Naive B cell (primary cell): Measurements from ENCODE around the gene IGBP1. TPM values are rescaled to one million over a fixed set of nuclear protein-coding genes. Genes with fewer than 3 reads are reported as not detected.
"Not testable (repeated sequence)": the region's sequence is repeated elsewhere in the genome, so short reads cannot be mapped to it uniquely, and the experiment has no call there.

Source experiments
- ATAC-seq, 2 donors: fragments of 150-1000 bp; cut with Tn5 transposase; 2 replicates each; pipeline ENCODE4 v1.10.0; 2021; ENCODE audit warnings: low read depth in 2 of 2, mild to moderate bottlenecking in 2 of 2, moderate library complexity in 2 of 2
- DNase-seq: peaks from one replicate; pipeline ENCODE4 v3.0.0; 2022
- H3K27ac Mint-ChIP-seq, 6 donors: one replicate each; pipeline ENCODE4 v1.8.0; 2020 to 2022; ENCODE audit warnings: mild to moderate bottlenecking in 6 of 6, mixed read lengths in 6 of 6, moderate library complexity in 5 of 6, inconsistent platforms in 2 of 6
- H3K27me3 Mint-ChIP-seq, 3 donors: one replicate each; pipeline ENCODE4 v1.8.0; 2021 to 2022; ENCODE audit warnings: mixed read lengths in 3 of 3, mild to moderate bottlenecking in 1 of 3
- H3K36me3 Mint-ChIP-seq, 2 donors: one replicate each; pipeline ENCODE4 v1.8.0; 2020 to 2022; ENCODE audit warnings: mixed read lengths in 2 of 2, inconsistent platforms in 1 of 2, mild to moderate bottlenecking in 1 of 2
- H3K4me1 Mint-ChIP-seq, 3 donors: one replicate each; pipeline ENCODE4 v1.8.0; 2020 to 2022; ENCODE audit warnings: mixed read lengths in 3 of 3, inconsistent platforms in 1 of 3, mild to moderate bottlenecking in 1 of 3, moderate library complexity in 1 of 3
- H3K4me3 Mint-ChIP-seq, 8 donors: one replicate each; pipeline ENCODE4 v1.8.0; 2020 to 2022; ENCODE audit warnings: mild to moderate bottlenecking in 8 of 8, mixed read lengths in 8 of 8, moderate library complexity in 8 of 8, inconsistent platforms in 2 of 8
- H3K9me3 Mint-ChIP-seq, 7 donors: one replicate each; pipeline ENCODE4 v1.8.0; 2020 to 2022; ENCODE audit warnings: mixed read lengths in 7 of 7, mild to moderate bottlenecking in 5 of 7, inconsistent platforms in 2 of 7, moderate library complexity in 1 of 7
- polyA plus RNA-seq, 6 donors: library from polyadenylated mRNA; unstranded; fragments of 300-500 nt; fragmentation: Illumina TruSeq; gene quantifications; one replicate each; pipeline ENCODE4 v1.2.3, GENCODE V29; 2021; ENCODE audit warnings: low read depth in 6 of 6

IGBP1 gene
- polyA plus RNA-seq = 10 to 100 TPM; 54.2 to 80.6 (median 61.8) TPM

- peak within 1 kb of the TSS; percentile 95 to 100 (median 98) for H3K27ac Mint-ChIP-seq
- DNase-seq = peak; percentile 78
Measured at GRCh38 chrX:70133303-70134115, at the start of gene IGBP1. Gene IGBP1 (plus strand): TSS chrX:70133447. CDS start chrX:70133948, 501 bp downstream.

GRCh38 chrX:70084592-70085240 is 48.5 kb upstream of the IGBP1 start:
- H3K9me3 Mint-ChIP-seq = no peaks in the 10 kb centered on the region
- H3K27ac Mint-ChIP-seq = peak overlapping the region in 1 of 6 donors; percentile 34
- H3K4me3 Mint-ChIP-seq = no peak overlapping the region
- ATAC-seq (no peak), DNase-seq (no peak)
- peaks cover 0 to 7% (median 0%) of the 10 kb centered on the region in 3 donors for H3K27me3 Mint-ChIP-seq
- H3K4me1 Mint-ChIP-seq = no peaks in the 10 kb centered on the region
- H3K36me3 Mint-ChIP-seq = no peaks in the 10 kb centered on the region

More at GRCh38 chrX:70133303-70134115, at the start of gene IGBP1:
- peak; percentile 81 to 82 for ATAC-seq
- Mint-ChIP-seq H3K4me1 (peaks cover 7 to 25% (median 23%) of the 10 kb centered on the region in 3 donors), H3K36me3 (no peaks in the 10 kb centered on the region), H3K9me3 (peaks cover 0 to 2% (median 0%) of the 10 kb centered on the region in 7 donors), H3K4me3 (peak within 1 kb of the TSS; percentile 93 to 99 (median 96)), H3K27me3 (no peaks in the 10 kb centered on the region)

GRCh38 chrX:70087857-70088630 is 45.2 kb upstream of the IGBP1 start:
- Mint-ChIP-seq H3K4me3 (no peak overlapping the region), H3K4me1 (no peaks in the 10 kb centered on the region), H3K9me3 (no peaks in the 10 kb centered on the region), H3K27ac (no peak overlapping the region), H3K36me3 (no peaks in the 10 kb centered on the region), H3K27me3 (peaks cover 0 to 10% (median 5%) of the 10 kb centered on the region in 3 donors)
- ATAC-seq = no peak
- DNase-seq = no peak

- H3K4me1 Mint-ChIP-seq = no peaks in the 10 kb centered on the region
- DNase-seq (no peak), ATAC-seq (no peak)
- H3K27ac Mint-ChIP-seq = peak overlapping the region in 1 of 6 donors; percentile 7
- H3K4me3 Mint-ChIP-seq = peak overlapping the region in 1 of 8 donors; percentile 9
- peaks cover 0 to 10% (median 5%) of the 10 kb centered on the region in 3 donors for H3K27me3 Mint-ChIP-seq
- no peaks in the 10 kb centered on the region for H3K36me3 Mint-ChIP-seq
- no peaks in the 10 kb centered on the region for H3K9me3 Mint-ChIP-seq
Measured at GRCh38 chrX:70088751-70089150, 44.5 kb upstream of the IGBP1 start.

GRCh38 chrX:70089604-70090297 is 43.5 kb upstream of the IGBP1 start:
- H3K4me3 Mint-ChIP-seq = no peak overlapping the region
- ATAC-seq = no peak
- no peak overlapping the region for H3K27ac Mint-ChIP-seq
- H3K36me3 Mint-ChIP-seq = no peaks in the 10 kb centered on the region
- H3K9me3 Mint-ChIP-seq = no peaks in the 10 kb centered on the region
- DNase-seq = no peak
- H3K27me3 Mint-ChIP-seq = peaks cover 0 to 10% (median 5%) of the 10 kb centered on the region in 3 donors
- no peaks in the 10 kb centered on the region for H3K4me1 Mint-ChIP-seq

- no peaks in the 10 kb centered on the region for H3K36me3 Mint-ChIP-seq
- no peaks in the 10 kb centered on the region for H3K9me3 Mint-ChIP-seq
- H3K27ac Mint-ChIP-seq = no peak overlapping the region
- no peak overlapping the region for H3K4me3 Mint-ChIP-seq
- no peak for DNase-seq
- H3K4me1 Mint-ChIP-seq = no peaks in the 10 kb centered on the region
- peaks cover 5 to 19% (median 6%) of the 10 kb centered on the region in 3 donors for H3K27me3 Mint-ChIP-seq
- no peak for ATAC-seq
Measured at GRCh38 chrX:70092247-70092646, 41.0 kb upstream of the IGBP1 start.

- H3K9me3 Mint-ChIP-seq = peaks cover 0 to 6% (median 0%) of the 10 kb centered on the region in 7 donors
- no peaks in the 10 kb centered on the region for H3K4me1 Mint-ChIP-seq
- H3K36me3 Mint-ChIP-seq = no peaks in the 10 kb centered on the region
- peaks cover 8 to 20% (median 11%) of the 10 kb centered on the region in 3 donors for H3K27me3 Mint-ChIP-seq
- DNase-seq (no peak), ATAC-seq (no peak)
- peak overlapping the region in 1 of 6 donors; percentile 41 for H3K27ac Mint-ChIP-seq
- H3K4me3 Mint-ChIP-seq = no peak overlapping the region
Measured at GRCh38 chrX:70096052-70096451, 37.2 kb upstream of the IGBP1 start.

GRCh38 chrX:70105229-70105628 is 28.0 kb upstream of the IGBP1 start:
- ATAC-seq (no peak), DNase-seq (no peak)
- H3K27me3 Mint-ChIP-seq = peaks cover 0 to 10% (median 9%) of the 10 kb centered on the region in 3 donors
- H3K27ac Mint-ChIP-seq = no peak overlapping the region
- peaks cover 0 to 2% (median 0%) of the 10 kb centered on the region in 7 donors for H3K9me3 Mint-ChIP-seq
- H3K4me3 Mint-ChIP-seq = no peak overlapping the region
- H3K4me1 Mint-ChIP-seq = no peaks in the 10 kb centered on the region
- H3K36me3 Mint-ChIP-seq = no peaks in the 10 kb centered on the region

GRCh38 chrX:70111436-70112026 is 21.7 kb upstream of the IGBP1 start:
- not testable (repeated sequence) for ATAC-seq, H3K4me1 Mint-ChIP-seq, DNase-seq, H3K36me3 Mint-ChIP-seq, H3K4me3 Mint-ChIP-seq, H3K27me3 Mint-ChIP-seq
- Mint-ChIP-seq H3K27ac (peak overlapping the region in 1 of 6 donors; percentile 38), H3K9me3 (peaks cover 5 to 22% (median 17%) of the 10 kb centered on the region in 7 donors)

- DNase-seq (no peak), ATAC-seq (no peak)
- H3K36me3 Mint-ChIP-seq = peaks cover 0 to 6% of the 10 kb centered on the region in 2 donors
- H3K4me3 Mint-ChIP-seq = no peak overlapping the region
- peaks cover 0 to 10% (median 4%) of the 10 kb centered on the region in 7 donors for H3K9me3 Mint-ChIP-seq
- no peaks in the 10 kb centered on the region for H3K4me1 Mint-ChIP-seq
- H3K27ac Mint-ChIP-seq = no peak overlapping the region
- peaks cover 0 to 14% (median 12%) of the 10 kb centered on the region in 3 donors for H3K27me3 Mint-ChIP-seq
Measured at GRCh38 chrX:70117738-70118137, 15.5 kb upstream of the IGBP1 start.

- H3K27me3 Mint-ChIP-seq = peaks cover 6 to 21% (median 7%) of the 10 kb centered on the region in 3 donors
- H3K9me3 Mint-ChIP-seq = not testable (repeated sequence)
Measured at GRCh38 chrX:70123014-70123413, 10.2 kb upstream of the IGBP1 start.

GRCh38 chrX:70124678-70125077 is 8.6 kb upstream of the IGBP1 start:
- no peak overlapping the region for H3K4me3 Mint-ChIP-seq
- peak overlapping the region in 1 of 6 donors; percentile 52 for H3K27ac Mint-ChIP-seq
- ATAC-seq = no peak
- H3K9me3 Mint-ChIP-seq = peaks cover 0 to 4% (median 0%) of the 10 kb centered on the region in 7 donors
- no peak for DNase-seq
- H3K36me3 Mint-ChIP-seq = no peaks in the 10 kb centered on the region
- no peaks in the 10 kb centered on the region for H3K4me1 Mint-ChIP-seq
- H3K27me3 Mint-ChIP-seq = peaks cover 6 to 16% (median 7%) of the 10 kb centered on the region in 3 donors

More at GRCh38 chrX:70123014-70123413, 10.2 kb upstream of the IGBP1 start:
- DNase-seq, H3K4me3 Mint-ChIP-seq, H3K27ac Mint-ChIP-seq, H3K36me3 Mint-ChIP-seq, ATAC-seq, H3K4me1 Mint-ChIP-seq: not testable (repeated sequence)
